ENCODE measurements around the gene RYR2. TPM values are rescaled to one million over a fixed set of nuclear protein-coding genes. Genes with fewer than 3 reads are reported as not detected.

Gene RYR2
- polyA plus RNA-seq, 1 experiment: not detected

DNA sequence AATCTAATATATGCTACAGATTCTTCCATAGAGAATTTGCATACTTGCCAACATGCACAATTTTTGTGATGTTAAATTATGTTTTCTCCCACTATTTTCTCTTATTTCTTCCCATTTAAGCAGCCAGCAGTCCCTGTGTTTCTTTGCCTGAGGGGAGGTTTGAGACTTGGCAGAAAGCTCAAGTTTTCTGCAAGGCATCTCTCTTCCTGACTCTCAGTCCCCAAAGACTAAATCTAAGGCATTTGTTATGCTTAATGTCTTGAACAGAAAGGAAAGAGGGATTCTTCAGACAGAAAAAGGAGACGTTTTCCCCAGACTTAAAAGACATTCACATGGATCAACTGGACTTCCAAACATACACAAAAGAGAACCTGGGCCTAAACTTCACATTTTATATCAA lies 354.4 kb downstream of the RYR2 start:
- no peak overlapping the region for H3K4me3 ChIP-seq (ENCODE audit: low read depth, low read length)
- ChIA-PET POLR2A (no interaction called here), CTCF (no interaction called here)
- TF ChIP-seq, protein P1, sequence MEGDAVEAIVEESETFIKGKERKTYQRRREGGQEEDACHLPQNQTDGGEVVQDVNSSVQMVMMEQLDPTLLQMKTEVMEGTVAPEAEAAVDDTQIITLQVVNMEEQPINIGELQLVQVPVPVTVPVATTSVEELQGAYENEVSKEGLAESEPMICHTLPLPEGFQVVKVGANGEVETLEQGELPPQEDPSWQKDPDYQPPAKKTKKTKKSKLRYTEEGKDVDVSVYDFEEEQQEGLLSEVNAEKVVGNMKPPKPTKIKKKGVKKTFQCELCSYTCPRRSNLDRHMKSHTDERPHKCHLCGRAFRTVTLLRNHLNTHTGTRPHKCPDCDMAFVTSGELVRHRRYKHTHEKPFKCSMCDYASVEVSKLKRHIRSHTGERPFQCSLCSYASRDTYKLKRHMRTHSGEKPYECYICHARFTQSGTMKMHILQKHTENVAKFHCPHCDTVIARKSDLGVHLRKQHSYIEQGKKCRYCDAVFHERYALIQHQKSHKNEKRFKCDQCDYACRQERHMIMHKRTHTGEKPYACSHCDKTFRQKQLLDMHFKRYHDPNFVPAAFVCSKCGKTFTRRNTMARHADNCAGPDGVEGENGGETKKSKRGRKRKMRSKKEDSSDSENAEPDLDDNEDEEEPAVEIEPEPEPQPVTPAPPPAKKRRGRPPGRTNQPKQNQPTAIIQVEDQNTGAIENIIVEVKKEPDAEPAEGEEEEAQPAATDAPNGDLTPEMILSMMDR (IDR thresholded peaks at IDR 0.05; ENCODE audit: insufficient read depth, low read depth, low read length): no peak
- no peaks in the 10 kb centered on the region for H3K27me3 ChIP-seq (ENCODE audit: control insufficient read depth, insufficient read depth, low read length)
- H3K36me3 ChIP-seq (ENCODE audit: control insufficient read depth, insufficient read depth, low read length): no peaks in the 10 kb centered on the region
- no peak for DNase-seq (ENCODE audit: low read depth)

- ChIA-PET POLR2A (no interaction called here), CTCF (no interaction called here)
- Histone ChIP-seq H3K36me3 (ENCODE audit: control insufficient read depth, insufficient read depth, low read length) (no peaks in the 10 kb centered on the region), H3K27me3 (ENCODE audit: control insufficient read depth, insufficient read depth, low read length) (no peaks in the 10 kb centered on the region), H3K4me3 (ENCODE audit: low read depth, low read length) (no peak overlapping the region)
- DNase-seq (ENCODE audit: low read depth): no peak
- TF ChIP-seq, protein P1 (IDR thresholded peaks at IDR 0.05; ENCODE audit: insufficient read depth, low read depth, low read length): no peak
Observed at GRCh38 chr1:237398751-237399150, 356.8 kb downstream of the RYR2 start.

- H3K27me3 ChIP-seq (ENCODE audit: control insufficient read depth, insufficient read depth, low read length): no peaks in the 10 kb centered on the region
- CTCF ChIA-PET: no interaction called here
- no peak for DNase-seq (ENCODE audit: low read depth)
- no peaks in the 10 kb centered on the region for H3K36me3 ChIP-seq (ENCODE audit: control insufficient read depth, insufficient read depth, low read length)
- no peak overlapping the region for H3K4me3 ChIP-seq (ENCODE audit: low read depth, low read length)
- TF ChIP-seq, protein P1 (IDR thresholded peaks at IDR 0.05; ENCODE audit: insufficient read depth, low read depth, low read length): no peak
- POLR2A ChIA-PET: no interaction called here
Observed at GRCh38 chr1:237405912-237406311, 363.9 kb downstream of the RYR2 start.

DNA sequence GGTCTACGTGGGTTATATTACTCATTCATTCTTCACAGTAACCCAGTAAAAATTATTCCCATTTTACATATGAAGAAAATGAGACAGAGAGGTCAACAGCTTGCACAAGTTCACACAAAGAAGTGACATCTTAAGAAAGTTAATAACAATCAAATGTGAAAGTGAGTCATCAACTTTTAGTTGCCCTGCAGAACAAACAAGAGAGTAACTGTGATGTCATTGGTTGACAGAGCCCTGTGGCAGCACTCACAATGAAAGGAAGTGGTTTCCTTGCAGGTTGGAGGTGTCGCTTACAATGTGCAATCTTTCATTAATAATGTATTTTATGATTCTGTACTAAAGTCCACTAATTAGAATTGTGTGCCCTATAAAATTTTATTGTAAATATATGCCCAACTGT lies 369.6 kb downstream of the RYR2 start:
- ChIA-PET POLR2A (no interaction called here), CTCF (no interaction called here)
- Histone ChIP-seq H3K4me3 (ENCODE audit: low read depth, low read length) (no peak overlapping the region), H3K36me3 (ENCODE audit: control insufficient read depth, insufficient read depth, low read length) (no peaks in the 10 kb centered on the region), H3K27me3 (ENCODE audit: control insufficient read depth, insufficient read depth, low read length) (no peaks in the 10 kb centered on the region)
- no peak for DNase-seq (ENCODE audit: low read depth)
- TF ChIP-seq, protein P1 (IDR thresholded peaks at IDR 0.05; ENCODE audit: insufficient read depth, low read depth, low read length): no peak

DNA sequence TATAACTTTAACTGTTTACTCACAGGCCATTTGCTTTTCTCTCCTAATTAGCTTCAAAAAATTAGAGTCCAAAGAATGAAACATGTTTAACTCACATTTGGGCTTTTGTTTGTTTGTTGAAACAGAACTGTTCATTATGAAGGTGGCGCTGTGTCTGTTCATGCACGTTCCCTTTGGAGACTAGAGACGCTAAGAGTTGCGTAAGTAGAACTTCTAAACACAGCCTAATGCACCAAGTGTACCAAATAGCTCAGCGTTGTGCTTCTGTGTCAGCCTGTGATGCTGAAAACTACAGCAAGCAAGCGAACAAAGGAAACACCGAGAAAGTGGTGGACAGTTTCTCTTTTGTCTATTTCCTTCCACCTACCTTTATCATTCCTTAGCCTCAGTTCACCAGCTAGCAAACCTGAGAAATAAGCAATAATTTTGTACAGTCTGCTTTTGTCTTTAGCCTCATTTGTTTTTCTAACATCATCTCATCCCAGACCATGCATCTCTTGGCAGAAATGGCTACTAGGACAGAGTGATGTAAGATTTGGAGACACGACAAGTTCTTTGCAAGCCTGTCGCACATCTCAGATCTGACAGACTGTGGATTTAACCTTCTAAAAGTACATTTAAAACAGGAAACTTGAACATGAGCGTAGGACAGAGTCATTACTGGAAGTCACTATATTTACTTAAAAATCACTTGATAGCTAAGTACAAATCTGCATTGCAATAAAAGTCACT lies 375.1 kb downstream of the RYR2 start:
- TF ChIP-seq, protein P1 (IDR thresholded peaks at IDR 0.05; ENCODE audit: insufficient read depth, low read depth, low read length): no peak
- H3K36me3 ChIP-seq (ENCODE audit: control insufficient read depth, insufficient read depth, low read length): no peaks in the 10 kb centered on the region
- DNase-seq (ENCODE audit: low read depth): no peak
- ChIA-PET CTCF (no interaction called here), POLR2A (no interaction called here)
- no peak overlapping the region for H3K4me3 ChIP-seq (ENCODE audit: low read depth, low read length)
- H3K27me3 ChIP-seq (ENCODE audit: control insufficient read depth, insufficient read depth, low read length): no peaks in the 10 kb centered on the region

Data from BJ (cell line).